Fibroblast of gingiva (primary cell): ENCODE measurements around the gene RGS7BP.
A peak's percentile ranks its signal among the peaks of the same experiment; 100 is the strongest.

Experiments used
- DNase-seq: peaks from one replicate; pipeline ENCODE4 v3.0.0-alpha.2; 2011; ENCODE audit warnings: low read depth

RGS7BP gene

GRCh38 chr5:64505769-64506566, at the start of gene RGS7BP:
TSS of gene RGS7BP (plus strand) at chr5:64506015. CDS start at chr5:64506625, 610 bp downstream.
- DNase-seq: peak; percentile 6

GRCh38 chr5:64457846-64458245, 48.0 kb upstream of the RGS7BP start:
- DNase-seq: no peak

GRCh38 chr5:64458948-64459347, 46.9 kb upstream of the RGS7BP start:
- no peak for DNase-seq

- DNase-seq: no peak
These were observed 43.4 kb upstream of the RGS7BP start for GRCh38 chr5:64462391-64462790.

- DNase-seq: no peak
These were observed 19.7 kb upstream of the RGS7BP start for GRCh38 chr5:64486163-64486562.

- DNase-seq: no peak
These were observed 18.5 kb upstream of the RGS7BP start for GRCh38 chr5:64487283-64487682.

- no peak for DNase-seq
These were observed 16.0 kb upstream of the RGS7BP start for GRCh38 chr5:64489857-64490256.

- DNase-seq: no peak
These were observed 8.4 kb upstream of the RGS7BP start for GRCh38 chr5:64497386-64497785.

GRCh38 chr5:64502196-64502595, 3.6 kb upstream of the RGS7BP start:
- DNase-seq: no peak

GRCh38 chr5:64506567-64507263, 900 bp downstream of the RGS7BP start:
- no peak for DNase-seq

- DNase-seq: no peak
These were observed 1.4 kb downstream of the RGS7BP start for GRCh38 chr5:64507264-64507605.

GRCh38 chr5:64509828-64510227, 4.0 kb downstream of the RGS7BP start:
- DNase-seq: no peak

- no peak for DNase-seq
These were observed 7.7 kb downstream of the RGS7BP start for GRCh38 chr5:64513492-64513891.

- DNase-seq: no peak
These were observed 8.8 kb downstream of the RGS7BP start for GRCh38 chr5:64514612-64515011.

GRCh38 chr5:64516216-64516615, 10.4 kb downstream of the RGS7BP start:
- no peak for DNase-seq

- no peak for DNase-seq
These were observed 13.0 kb downstream of the RGS7BP start for GRCh38 chr5:64518793-64519192.

GRCh38 chr5:64519263-64519662, 13.4 kb downstream of the RGS7BP start:
- DNase-seq: no peak

GRCh38 chr5:64526734-64527439, 21.1 kb downstream of the RGS7BP start:
- no peak for DNase-seq

- no peak for DNase-seq
These were observed 24.3 kb downstream of the RGS7BP start for GRCh38 chr5:64530076-64530475.

GRCh38 chr5:64532212-64532611, 26.4 kb downstream of the RGS7BP start:
- no peak for DNase-seq

- no peak for DNase-seq
These were observed 26.8 kb downstream of the RGS7BP start for GRCh38 chr5:64532657-64533056.

- no peak for DNase-seq
These were observed 28.2 kb downstream of the RGS7BP start for GRCh38 chr5:64534033-64534432.

GRCh38 chr5:64557911-64558310, 52.1 kb downstream of the RGS7BP start:
- no peak for DNase-seq
